AG09319 (cell line): ENCODE data around the gene WIZ.

Source experiments
- DNase-seq: peaks from one replicate; pipeline ENCODE4 v3.0.0-alpha.2; 2010; ENCODE audit warnings: low read depth; ENCODE audit errors: extremely low read depth
- CTCF ChIP-seq: IDR thresholded peaks from 2 replicates; pipeline ENCODE4 v1.5.1; 2011; ENCODE audit warnings: low read depth, mild to moderate bottlenecking, inconsistent platforms, low read length, moderate library complexity

WIZ gene

GRCh38 chr19:15445227-15445605 lies 4.5 kb downstream of the WIZ start:
- TF ChIP-seq CTCF = no peak
- DNase-seq = no peak

- no peak for DNase-seq
- TF ChIP-seq CTCF = no peak
Observed at GRCh38 chr19:15444505-15445226, 5.1 kb downstream of the WIZ start.

GRCh38 chr19:15443838-15444237 lies 5.9 kb downstream of the WIZ start:
- no peak for TF ChIP-seq CTCF
- DNase-seq = no peak

GRCh38 chr19:15443325-15443724 lies 6.4 kb downstream of the WIZ start:
- no peak for TF ChIP-seq CTCF
- DNase-seq = no peak

- no peak for DNase-seq
- no peak for TF ChIP-seq CTCF
Observed at GRCh38 chr19:15442142-15442920, 7.4 kb downstream of the WIZ start.

- DNase-seq = no peak
- no peak for TF ChIP-seq CTCF
Observed at GRCh38 chr19:15441317-15441716, 8.4 kb downstream of the WIZ start.
